ENCODE results near the gene NT5DC2.

DNA sequence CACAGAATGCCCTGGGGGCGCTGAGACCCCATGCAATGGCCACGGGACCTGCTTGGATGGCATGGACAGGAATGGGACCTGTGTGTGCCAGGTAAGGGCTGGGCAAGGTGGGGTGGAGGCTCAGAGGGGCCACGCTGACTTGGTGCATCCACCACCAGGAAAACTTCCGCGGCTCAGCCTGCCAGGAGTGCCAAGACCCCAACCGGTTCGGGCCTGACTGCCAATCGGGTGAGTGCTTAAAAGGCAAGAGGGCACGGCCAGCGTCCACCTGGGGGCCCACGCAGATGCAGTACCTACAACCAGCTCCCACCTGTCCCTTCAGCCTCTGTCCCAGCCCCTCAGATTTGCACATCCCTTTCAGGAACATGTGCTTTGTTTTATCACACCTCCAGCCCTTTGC lies 31.7 kb downstream of the NT5DC2 start:
- TF ChIP-seq CTCF (IDR thresholded peaks at IDR 0.05; ENCODE audit: borderline replicate concordance, extremely low read depth, low read length, poor library complexity, severe bottlenecking): no peak
- no peak for TF ChIP-seq EZH2 (IDR thresholded peaks at IDR 0.05; ENCODE audit: borderline replicate concordance, low read depth, low read length, severe bottlenecking)
